ELF-1 (cell line): Measurements from ENCODE around the gene CPPED1.
A peak's percentile ranks its signal among the peaks of the same experiment; 100 is the strongest.
"Not testable (repeated sequence)": the region's sequence is repeated elsewhere in the genome, so short reads cannot be mapped to it uniquely, and the experiment has no call there.

Source experiments
- DNase-seq: peaks from one replicate; pipeline ENCODE4 v3.0.0-alpha.2; 2016; ENCODE audit warnings: low read depth, low spot score

CPPED1 gene

DNA sequence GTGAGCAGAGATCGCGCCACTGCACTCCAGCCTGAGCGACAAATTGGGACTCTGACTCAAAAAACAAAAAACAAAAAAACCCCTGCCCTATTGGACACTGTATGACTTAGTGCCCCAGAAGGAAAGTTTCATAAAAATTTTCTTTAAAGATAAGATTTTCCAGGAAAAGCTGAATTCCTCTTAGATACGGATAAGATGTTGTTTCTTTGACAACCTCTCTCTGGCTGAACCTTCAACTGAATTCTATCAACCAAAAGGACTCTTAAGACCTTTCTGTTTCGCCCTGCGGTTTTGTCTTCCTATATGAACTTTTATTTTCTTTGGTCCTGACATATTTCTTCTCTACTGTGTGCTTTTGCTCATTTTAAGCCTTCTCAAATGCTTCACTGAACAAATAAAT is 35.8 kb downstream of the CPPED1 start:
- no peak for DNase-seq

DNA sequence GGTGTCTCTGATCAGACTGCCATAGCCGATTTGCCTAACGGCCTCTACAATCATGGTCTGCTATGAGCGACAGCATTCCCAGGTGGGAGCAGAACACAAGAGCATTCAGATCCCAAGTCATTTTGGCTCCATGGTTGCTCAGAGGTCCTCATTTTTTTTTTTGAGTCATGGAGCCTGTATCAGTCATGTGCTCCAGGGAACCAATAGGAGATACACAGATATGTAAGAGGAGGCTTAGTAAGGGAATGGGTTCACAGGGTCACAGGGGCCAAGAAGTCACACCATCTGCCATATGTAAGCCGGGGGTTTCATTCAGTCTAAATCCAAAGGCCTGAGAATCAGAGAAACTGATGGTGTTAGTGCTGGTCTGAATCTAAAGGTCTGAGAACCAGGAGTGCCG is 36.8 kb downstream of the CPPED1 start:
- DNase-seq, result no peak

DNA sequence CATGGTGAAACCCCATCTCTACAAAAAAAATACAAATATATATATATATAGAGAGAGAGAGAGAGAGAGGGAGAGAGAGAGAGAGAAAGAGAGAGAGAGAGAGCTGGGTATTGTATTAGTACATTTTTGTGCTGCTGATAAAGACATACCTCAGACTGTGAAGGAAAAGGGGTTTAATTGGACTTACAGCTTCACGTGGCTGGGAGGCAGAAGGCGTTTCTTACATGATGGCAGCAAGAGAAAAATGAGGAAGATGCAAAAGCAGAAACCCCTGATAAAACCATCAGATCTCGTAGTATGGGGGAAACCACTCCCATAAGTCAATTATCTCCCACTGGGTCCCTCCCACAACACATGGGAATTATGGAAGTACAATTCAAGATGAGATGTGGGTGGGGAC is 37.5 kb downstream of the CPPED1 start:
- DNase-seq, result not testable (repeated sequence)

DNA sequence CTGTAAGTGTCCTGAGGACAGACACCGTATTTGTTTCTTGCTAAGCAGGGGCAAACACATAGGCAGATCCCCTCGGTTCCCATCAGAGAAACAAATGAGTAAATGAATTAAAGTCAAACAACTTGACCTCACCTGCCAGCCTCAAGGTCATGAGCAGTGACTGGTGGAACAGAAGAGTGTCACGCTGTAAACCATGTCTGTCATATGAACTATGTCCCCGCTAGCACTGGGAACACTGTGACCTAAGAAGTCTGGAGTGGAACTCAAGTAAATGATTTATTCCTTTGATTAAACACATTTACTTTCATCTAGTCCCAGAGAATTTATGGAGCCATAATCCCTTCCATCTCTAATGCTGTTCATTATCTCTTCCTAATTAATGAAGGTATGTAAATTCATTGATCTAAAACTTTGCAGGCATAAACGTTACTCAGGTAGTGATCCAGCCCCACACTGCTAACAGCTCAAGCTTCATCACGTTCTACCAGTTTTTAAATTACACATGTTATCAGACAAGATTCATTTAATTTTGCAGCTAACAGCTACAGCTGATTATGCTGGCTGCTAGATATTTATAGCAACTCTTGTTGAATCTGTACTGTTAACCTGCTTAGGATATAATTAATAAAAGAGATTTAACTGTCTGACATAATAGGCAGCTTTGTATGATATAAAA is 38.7 kb downstream of the CPPED1 start:
- DNase-seq, result no peak

DNA sequence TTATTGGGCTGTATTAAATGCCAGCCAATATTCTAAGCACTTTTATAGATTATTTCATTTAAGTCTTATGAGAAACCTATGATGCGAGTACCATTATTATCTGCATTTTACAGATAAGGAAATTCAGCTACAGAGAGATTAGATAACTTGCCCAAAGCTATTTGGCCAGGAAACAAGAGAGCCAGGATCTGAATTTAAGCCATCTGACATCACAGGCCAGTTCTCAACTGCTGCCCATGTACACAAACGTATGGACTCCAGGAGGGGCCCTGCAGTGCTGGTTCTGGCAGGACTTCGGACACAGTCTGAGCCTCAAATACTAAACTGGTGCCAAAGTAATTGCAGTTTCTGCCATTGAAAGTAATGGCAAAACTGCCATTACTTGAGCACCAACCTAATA is 40.2 kb downstream of the CPPED1 start:
- peak; percentile 5 for DNase-seq

DNA sequence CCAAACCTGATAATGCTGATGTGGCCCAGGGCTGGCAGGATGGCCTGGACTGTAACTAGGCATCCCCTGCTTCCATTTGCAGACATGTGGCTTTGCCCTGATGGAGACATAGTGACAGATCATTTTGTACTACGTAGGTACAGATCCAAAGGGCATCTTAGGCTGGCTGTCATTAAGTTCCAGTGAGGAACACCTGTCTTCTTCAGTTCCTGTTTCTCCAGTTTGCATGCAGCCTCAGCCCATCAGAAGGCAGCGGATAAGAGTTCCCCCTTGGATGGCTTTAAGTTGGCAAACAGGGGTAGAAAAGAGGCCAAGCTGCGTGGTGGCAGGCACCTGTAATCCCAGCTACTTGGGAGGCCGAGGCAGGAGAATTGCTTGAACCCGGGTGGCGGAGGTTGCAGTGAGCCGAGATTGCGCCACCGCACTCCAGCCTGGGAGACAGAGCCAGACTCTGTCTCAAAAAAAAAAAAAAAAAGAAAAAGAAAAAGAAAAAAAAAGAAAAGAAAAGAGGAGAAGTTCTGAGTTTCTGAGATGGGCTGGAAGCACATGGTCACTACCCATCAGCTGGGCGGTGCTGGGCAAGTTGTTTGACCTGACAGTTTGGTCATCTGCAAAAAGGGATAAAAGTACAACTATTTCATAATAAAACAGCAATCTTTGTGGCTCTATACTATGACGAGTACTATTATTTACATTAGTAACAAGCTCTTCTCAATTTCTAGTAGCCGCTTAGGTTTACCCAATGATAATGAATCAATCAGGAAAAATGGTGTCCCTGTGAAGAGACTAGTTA is 42.7 kb downstream of the CPPED1 start:
- DNase-seq, result no peak

DNA sequence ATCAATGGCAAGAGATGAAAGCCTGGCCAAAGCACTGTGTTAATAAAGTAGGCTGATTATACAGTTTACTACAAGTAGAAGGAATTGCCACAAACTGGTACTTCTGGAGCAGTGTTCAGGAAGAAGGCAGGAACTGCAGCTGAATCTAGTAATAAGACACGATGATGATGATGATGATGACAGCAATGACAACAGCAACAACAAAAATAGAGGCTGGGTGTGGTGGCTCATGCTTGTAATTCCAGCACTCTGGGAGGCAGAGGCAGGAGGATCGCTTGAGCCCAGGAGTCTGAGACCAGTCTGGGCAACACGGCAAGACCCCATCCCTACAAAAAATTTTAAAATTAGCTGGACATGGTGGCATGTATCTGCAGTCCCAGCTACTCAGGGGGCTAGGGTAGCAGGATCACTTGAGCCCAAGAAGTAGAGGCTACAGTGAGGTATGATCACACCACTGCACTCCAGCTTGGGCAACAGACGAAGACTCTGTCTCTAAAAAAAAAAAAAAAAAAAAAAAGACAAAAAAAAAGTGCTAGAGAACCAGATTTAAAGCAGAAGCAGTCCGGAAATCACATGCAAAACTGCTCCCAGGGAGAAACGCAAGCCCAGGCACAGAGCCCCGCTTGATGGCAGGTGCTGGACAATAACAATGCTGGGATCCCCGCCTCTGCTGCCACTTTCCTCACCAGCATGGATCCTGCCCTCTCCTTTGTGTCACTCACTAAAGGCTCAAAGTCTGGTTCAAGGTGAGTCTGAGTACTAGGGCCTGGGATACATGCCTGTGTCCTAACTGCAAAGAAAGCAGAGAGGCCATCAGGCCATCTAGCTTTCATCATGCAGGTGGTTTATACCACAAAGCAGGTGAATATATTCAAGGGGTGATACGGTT is 44.8 kb downstream of the CPPED1 start:
- DNase-seq, result no peak

DNA sequence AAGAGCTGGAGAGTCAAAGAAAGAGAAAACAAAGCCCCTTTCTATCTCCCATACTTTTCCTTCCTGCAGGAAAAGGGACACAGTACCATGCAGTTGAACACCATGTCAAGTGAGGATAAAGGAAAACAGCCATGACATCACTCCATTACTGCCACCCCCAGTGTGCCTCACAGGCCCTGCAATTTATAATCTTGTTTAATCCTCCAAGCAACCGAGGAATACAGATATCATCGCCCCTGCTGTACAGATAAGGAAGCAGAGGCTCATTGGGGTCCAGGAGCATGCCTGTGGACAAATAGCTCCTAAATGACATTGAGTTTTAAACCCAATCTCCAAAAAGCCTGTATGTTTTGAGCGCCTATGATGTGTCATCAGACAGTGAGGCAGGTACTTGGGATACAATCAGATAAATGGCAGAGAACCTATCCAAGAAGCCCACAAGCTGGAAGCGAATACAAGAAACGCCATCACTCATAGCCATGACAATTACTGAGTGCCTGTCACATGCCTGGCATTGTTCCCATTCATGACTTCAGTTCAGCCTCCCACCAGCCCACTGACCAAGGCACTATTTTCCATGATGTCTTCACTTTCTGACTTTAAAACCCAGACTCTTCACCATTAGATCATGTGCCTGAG is 45.5 kb downstream of the CPPED1 start:
- peak; percentile 49 for DNase-seq

DNA sequence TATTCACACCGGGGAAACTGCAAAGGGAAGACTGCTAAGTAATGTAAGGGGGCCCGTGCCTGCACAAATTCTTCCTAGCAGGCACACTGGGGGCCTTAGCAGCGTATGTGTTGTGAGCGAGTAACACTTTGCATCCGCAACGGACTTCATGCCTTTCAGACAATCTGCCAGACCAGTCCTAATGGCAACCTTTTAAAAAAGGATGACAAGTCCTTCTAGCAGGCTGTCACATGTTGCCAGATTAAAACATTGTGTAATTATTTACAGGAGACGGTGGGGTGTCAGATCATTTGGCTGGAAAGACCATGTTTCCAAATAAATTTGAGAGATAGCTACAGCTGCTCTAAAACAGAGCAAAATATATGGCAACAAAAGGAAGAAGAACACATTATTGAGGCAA is 46.1 kb downstream of the CPPED1 start:
- DNase-seq, result no peak

DNA sequence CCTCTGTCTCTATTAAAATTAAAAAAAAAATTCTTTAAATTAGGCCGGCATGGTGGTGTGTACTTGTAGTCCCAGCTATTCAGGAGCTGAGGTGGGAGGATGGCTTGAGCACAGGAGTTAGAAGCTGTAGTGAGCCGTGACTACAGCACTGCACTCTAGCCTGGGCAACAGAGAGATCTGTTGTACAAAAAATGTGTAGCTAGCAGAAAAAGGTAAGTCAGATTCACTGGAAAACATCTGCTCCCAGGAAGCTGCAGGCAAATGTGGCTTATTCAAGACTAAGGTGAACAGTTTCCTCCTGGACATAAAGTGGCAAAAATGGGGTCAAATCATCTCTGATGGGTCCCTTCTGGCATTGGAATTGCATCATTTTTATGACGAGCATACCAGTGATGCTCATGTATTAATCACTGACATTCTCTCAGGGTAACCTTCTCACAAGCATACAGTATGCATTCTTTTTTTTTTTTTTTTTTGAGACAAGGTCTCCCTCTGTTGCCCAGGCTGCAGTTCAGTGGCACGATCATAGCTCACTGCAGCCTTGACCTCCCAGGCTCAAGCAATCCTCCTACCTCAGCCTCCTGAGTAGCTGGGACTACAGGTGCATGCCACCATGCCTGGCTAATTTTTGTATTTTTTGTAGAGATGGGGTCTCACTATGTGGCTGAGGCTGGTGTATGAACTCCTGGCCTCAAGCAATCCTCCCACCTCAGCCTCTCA is 48.7 kb downstream of the CPPED1 start:
- DNase-seq, result no peak

DNA sequence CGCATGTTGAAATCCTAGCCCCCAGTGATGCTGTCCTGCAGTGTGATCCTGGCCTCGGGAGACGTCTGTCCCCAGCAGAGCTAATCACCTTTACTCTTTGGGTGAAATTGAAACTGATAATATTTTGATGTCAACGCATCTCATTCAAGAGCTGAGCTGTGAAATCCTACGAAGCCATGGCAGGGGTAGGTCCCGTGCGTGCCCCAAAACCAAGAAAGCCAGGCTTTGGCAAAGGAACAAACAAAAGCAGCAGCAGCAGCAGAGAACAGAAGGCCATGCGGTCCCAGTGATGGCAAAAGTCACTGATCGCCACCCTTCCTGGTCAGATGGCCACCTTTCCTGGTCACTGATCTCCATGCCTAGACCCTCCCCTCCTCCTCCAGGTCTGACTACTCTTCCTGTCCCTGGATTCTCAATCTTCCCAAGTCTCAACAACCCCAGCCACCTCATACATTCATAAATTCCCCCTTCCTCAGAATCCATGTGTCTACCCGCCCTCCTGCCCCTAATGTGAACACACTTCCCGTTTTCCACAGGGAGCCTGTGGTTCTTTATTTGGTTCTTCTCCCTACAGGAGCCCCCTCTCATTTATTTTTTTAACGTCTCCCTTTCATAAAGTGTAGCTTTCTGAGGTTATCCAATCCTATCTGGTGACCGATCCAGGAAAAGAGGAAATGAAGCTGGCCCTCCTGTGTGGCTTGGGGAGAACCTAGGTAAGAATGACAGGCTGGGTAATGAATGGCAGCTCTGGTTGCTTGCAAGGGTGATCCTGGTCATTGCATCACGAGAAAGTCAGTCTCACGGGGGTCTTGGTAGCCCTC is 50.3 kb downstream of the CPPED1 start:
- no peak for DNase-seq

DNA sequence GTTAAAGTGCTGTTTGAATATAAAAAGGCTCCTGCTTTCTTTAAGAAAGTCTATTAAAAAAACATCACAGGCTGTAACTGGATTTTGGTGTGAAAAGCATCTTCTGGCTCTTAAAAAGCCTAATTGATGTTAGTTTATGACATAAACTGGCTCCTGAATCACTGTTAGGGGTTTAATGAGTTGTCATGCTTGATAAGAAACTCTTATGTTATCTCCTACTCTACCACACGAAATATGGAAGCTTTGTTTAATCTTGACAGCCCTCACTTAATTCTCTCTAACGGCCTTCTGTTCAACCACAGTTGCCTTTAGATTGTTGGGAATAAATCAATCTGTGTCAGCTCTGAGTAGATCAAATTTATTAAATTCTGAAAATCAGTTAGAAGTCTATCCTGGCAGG is 51.5 kb downstream of the CPPED1 start:
- DNase-seq, result no peak

DNA sequence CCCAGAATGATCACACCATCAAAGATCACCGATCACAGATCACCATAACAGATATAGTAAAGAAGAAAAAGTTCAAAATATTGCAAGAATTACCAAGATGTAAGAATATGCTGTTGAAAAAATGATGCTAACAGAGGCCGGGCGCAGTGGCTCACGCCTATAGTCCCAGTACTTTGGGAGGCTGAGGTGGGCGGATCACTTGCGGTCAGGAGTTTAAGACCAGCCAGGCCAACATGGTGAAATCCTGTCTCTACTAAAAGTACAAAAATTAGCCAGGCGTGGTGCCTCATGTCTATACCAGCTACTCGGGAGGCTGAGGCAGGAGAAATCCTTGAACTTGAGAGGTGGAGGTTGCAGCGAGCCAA is 53.2 kb downstream of the CPPED1 start:
- DNase-seq, result no peak

DNA sequence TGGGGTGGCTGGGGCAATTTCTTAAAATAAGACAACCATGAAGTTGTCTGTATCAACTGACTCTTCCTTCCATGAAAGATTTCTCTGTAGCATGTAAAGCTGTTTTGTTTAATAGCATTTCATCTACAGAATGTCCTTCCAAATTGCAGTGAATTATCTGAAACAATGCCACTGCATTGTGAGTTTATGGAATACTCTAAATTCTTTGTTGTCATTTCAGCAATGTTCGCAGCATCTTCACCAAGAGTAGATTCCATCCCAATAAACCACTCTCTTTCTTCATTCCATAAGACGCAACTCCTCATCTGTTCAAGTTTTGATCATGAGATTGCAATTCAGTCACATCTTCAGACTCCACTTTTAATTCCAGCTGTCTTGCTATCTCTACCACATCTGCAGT is 54.6 kb downstream of the CPPED1 start:
- no peak for DNase-seq

DNA sequence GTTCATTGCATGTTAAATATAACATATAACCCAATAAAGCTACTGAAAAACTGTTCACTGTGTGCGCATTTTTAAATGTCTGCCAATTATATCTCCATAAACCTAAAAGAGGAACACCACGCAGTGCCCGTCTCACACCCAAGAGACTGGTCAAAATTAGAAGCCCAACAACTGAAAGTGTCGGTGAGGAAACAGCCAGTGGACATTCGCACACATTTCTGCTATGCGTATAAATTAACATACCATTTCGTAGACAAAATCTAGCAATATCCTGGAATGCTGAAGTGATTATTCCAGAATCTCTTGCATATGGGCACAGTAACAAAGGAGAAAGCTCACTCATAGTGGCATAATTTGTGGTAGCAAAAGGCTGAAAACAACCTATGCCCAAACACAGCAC is 55.9 kb downstream of the CPPED1 start:
- DNase-seq, result no peak

DNA sequence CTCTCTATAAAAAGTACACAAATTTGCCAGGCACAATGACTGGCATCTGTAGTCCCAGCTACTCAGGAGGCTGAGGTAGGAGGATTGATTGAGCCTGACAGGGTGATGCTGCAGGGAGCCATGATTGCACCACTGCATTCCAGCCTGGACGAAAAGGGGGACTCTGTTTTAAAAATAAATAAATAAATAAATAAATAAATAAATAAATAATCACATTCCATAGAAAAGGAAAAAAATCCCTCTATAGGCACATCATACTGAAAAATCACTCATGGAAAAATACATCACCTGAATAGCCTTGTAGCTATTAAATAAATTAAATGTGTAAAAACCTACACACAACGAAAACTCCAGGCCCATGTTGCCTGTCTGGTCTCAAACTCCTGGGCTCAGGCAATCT is 56.4 kb downstream of the CPPED1 start:
- no peak for DNase-seq

DNA sequence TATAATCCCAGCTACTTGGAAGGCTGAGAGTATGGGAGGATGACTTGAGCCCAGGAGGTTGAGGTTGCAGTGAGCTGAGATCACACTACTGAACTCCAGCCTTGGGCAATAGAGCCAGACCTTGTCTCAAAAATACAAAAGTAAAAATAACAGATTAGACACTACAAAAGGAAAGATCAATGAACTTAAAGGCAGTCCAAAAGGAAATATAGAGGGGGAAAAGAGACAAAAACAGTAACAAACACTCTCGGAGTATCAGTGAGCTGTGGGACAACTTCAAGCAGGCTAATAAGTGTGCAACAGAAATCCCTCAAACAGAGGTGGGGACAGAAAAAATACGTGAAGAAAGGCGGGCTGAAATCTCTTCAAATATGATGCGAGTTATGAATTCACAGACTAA is 58.8 kb downstream of the CPPED1 start:
- DNase-seq, result no peak

DNA sequence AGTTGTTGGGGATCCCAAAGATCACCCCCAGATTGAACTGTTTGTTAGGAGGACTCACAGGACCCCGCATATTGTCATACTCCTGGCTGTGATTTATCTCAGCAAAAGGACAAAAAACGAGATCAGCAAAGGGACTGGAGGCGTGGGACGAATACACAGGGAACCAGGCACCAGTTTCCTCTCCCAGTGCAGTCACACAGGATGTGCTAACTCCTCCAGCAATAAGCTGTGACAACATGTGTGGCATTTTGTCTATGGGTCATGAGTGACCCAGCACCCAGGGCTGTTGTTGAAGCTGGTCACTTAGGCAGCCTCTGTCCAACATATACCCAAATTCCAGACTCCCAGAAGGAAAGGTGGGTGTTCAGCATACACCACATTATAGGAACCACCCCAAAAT is 60.9 kb downstream of the CPPED1 start:
- no peak for DNase-seq

DNA sequence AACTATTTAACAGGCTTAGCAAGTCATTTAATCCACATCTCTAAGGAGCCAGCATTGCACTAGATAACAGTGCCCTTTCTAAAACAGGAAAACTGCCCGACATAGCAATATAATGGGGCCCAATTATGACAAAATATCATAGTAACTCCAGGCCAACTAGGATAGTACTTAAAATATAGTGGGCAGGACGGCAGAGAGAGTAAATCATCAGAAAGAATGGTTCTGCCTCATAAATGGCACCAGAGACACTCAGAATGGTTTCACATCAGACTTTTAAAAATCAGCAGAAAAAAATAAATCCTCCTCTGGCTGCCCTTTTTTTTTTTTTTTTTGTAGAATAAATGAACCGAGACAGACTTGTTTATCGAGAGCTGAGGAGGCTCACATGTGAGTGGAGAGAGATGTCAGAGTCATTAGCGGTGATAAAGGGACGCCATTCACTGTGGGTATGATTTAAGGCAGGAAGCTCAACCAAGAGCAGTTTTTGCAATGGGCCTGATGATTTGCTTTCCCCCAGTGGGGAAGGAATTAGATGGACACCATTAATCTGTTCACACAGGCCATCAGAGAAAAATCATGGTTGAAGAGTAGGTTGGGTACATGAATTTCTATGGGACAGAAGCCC is 62.6 kb downstream of the CPPED1 start:
- no peak for DNase-seq

DNA sequence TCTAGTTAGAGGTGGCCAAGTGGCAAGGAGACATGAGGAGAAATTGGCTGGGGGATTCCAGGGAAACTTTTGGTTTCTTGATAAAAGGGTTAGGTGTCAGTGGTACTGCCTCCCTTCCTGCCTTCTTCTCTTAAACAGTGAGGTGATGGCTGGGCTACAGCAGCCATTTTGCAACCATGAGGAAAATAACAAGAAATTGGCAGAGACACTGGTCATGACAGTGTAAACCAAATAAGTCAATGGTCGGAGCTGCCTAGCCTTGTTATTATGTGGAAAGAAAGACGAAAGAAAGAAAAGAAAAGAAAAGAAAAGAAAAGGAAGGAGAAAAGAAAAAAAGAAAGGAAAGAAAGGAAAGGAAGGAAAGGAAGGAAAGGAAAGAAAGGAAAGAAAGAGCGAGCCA is 63.9 kb downstream of the CPPED1 start:
- no peak for DNase-seq
